ENCODE results near the gene C1QTNF1.

C1QTNF1 gene

DNA sequence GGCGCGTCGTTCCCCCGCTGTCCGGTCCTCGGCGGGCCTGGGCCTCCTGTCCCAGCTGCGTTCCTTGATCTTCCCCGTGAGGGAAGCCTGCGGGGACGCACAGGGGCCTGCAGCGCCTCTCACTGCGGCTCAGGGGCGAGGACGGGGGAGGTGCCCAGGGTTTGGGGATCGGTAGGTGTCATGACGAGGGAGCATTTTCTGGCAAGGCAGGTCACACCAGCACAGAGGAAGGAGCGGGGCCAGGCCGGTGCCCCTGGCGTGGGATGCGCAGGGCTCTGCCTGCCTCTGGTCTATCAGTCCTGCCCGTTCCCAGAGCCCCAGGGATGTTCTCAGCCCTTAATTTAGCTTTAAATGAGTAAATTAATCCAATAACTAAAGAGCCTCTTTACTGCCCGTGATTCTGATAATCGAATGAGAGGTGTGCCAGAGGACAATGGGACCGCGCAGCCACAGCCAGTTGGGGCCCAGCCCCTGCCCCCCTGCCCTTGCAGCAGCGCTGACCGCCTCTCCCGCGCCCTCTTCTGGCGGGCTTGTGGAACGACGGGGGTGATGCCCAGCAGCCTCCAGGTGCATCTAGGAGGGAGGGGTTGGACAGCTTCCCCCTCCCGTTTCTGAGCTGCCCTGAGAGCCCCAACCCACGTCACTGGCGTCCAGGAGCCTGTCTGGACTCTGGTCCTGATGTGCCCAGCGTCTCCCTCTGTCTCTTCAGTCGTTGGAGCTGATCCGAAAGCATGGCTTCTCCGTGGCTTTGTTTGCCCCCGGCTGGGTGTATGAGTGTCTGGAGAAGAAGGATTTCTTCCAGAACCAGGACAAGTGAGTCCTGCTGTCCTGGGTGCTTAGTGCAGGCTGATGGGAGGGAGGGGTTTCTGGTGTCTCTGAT lies 58.6 kb downstream of the C1QTNF1 start:
- DNase-seq: no peak

DNA sequence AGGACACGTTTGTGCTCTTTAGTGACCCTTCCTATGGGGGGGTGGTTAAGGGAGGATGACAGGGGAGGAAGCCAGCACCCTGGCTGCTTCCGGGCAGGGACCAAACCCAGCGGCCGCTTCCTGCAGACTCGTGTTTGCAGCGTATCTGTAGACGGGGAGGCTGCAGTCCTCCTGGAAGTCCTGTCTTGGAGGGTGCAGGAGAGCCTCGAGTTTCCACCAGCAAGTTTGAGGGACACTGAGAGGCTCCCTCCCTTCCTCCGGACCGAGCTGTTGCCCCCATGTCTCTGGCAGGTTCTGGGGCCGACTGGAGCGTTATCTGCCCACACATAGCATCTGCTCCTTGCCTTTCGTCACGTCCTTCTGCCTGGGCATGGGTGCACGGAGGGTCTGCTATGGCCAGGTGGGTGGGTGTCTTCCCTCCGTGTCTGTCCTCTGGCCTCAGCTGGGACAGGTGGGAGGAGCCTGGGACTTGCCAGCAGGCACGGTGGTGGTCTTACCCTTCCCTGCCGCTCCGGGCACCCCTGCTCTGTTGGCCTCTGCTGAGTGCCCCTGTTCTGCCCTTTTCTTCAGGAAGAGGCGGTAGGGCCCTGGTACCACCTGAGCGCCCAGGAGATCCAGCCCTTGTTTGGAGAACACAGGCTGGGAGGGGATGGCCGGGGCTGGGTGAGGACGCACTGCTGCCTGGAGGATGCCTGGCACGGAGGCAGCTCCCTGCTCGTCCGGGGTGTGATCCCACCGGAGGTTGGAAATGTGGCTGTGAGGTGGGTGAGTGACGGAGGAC lies 59.4 kb downstream of the C1QTNF1 start:
- no peak for DNase-seq

DNA sequence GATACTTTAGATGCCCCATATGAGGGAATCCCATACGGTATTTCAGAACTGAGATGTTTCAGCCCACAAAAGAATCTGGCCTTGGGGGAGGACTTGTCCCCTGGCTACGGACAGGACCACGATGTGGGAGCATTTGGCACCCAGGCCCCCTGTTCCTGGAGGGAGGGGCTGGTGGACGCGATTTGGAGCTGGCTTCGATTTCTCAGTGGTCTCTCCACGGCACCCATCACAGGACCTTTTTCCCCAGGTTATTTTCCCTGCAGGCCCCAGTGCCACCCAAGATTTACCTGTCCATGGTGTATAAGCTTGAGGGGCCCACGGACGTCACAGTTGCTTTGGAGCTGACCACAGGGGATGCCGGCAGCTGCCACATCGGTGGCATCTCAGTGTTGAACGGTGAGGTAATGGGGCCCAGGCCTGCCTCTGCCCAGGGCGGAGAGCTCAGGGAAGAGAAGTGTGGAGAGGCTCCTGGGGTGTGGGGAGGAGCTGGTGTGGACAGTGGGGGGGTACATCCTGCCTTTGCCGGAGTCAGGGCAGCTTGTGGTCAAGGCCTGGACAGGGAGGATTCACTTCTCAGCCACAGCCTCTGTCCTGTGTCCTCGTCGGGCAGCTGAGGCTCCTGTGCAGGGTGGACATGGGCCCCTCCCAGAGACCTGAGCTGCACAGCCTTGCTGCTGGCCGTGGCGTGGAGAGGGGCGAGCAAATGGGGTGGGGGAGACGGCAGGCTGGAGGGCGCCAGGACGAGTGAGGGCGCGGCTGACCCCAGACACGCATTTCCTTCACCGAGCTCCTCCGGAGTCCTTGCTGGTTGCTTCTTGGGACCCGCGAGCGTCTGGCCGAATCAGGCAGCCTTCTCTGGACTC lies 60.6 kb downstream of the C1QTNF1 start:
- DNase-seq: no peak

DNA sequence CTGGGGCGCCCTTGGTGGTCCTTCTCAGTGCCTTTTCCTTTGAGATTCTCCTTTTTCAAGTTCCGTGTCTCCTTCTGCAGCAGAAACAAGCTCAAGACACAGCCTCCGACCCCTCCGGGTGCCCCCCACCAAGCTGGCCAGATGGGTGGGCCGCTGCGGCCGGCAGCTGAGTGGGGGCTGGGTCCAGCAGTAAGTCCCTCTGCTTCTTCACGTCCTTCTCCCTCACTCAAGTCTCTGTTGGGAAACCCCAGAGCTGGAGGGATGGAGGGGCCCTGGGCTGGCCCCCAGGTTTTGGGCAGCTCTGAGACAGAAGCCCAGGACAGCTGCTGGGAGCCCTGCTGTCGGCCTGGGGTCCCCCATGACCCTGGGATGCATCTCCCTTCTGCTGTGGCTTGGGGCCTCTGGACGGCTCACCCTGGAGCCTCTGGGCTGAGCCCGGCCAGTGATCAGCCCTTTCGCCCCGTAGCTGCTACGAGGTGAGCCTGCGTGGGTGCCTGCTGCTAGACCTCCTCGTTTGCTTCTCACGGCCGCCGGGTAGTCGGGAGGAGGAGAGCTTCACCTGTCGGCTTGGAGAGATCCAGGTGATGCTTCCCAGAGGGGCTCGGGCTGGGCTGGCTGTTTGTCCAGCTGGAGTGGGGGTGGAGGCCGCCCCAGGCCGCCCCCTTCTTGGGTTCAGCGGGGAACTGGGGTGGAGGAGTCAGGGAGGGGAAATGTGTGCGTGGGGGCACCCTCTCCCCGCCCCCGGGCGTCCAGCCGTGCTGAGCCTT lies 61.4 kb downstream of the C1QTNF1 start:
- no peak for DNase-seq

DNA sequence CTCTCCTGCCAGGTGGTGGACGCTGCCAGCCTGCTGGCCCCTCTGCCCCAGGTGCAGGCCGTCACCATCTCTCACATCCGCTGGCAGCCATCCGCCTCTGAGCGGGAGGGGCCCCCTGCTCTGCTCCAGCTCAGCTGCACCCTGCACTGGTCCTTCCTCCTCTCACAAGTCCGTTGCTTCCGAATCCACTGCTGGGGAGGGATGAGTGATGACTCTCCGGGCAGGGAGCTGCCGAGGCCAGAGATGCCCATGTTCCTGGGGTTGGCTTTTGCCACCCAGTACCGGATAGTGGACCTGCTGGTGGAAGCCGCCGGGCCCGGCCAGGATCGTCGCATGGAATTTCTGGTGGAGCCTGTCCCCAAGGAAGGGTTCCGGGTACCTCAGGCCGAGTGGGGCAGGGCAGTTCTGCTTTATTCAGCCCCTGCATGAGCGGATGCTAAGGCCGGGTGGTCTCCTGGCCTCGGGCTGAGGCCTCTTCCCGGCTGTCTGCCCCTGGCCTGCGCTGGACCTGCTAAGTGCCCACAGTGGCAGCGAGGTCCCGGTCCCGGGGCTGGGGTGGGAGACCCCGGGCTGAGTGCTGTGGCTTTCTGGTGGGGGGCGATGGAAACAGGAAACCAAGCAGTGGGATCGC lies 62.1 kb downstream of the C1QTNF1 start:
- no peak for DNase-seq

DNA sequence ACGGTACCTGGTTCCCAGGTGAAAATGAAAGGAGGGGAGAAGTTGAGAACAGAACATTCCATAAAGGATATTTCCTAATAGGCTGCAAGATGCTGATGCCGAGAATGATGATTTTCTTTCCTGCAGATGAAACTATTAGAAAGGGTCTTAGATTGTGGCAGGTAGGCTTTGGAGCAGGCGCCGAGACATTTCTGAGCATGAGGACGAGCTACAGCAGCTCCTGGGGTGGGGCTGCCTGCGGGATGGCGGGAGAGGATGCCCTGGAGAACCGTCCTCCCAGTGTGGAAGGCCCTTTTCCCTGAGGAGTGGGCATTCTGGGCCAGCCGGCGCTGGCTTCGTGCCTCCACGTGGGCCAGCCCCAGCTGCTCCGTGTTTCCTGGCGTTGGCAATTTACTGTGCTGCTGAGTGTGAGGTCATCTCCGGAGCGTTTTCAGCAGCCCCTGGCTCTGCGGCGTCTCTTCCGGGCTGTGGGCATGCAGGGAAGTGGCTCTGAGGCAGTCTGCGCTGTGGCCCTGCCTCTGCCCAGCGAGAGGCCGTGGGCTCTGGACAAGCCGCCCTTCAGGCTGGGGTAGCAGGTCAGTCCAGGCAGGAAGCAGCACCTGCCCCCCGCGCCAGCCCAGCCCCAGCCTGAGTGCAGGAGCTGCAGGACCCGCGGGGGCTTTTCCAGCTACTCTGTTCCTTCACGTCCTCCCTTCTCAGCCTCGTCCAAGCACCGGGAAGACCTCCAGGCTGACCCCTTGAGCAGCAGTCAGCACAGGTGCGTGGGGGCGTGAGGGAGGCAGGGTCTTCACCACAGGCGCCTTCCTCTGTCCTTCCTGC lies 62.8 kb downstream of the C1QTNF1 start:
- DNase-seq: no peak

DNA sequence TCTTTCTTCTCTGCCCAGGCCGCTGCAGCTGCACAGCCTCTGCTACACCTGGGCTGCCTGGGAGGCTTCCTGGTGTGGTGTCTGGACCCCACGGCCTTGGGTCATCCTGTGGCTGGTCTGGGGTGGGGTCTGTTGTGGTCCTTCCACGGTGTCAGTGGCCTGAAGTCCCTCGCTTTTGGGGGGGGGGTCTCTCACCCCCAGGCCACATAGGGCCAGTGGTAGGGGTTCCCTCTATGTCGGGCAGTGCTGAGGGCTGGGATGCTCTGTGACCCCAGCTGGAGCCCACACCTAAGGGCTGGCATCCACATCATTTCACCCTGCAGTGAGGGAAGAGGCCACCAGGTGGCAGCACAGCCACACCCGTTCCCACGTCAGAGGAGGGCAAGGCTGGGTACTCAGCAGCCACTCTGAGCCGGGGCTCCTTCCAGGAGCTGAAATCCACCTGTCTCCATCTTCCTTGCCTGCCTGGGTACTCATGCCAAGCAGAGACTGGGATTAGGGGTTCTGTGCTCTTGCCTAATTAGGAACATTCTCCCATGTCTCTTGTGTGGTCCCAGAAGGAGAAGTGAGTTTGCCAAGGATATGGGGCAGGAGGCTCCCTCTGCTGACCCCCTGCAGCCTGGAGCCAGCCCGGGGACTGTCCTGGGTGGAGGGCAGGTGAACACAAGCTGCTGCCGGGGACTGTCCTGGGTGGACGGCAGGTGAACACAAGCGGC lies 63.6 kb downstream of the C1QTNF1 start:
- peak; percentile 23 for DNase-seq

DNA sequence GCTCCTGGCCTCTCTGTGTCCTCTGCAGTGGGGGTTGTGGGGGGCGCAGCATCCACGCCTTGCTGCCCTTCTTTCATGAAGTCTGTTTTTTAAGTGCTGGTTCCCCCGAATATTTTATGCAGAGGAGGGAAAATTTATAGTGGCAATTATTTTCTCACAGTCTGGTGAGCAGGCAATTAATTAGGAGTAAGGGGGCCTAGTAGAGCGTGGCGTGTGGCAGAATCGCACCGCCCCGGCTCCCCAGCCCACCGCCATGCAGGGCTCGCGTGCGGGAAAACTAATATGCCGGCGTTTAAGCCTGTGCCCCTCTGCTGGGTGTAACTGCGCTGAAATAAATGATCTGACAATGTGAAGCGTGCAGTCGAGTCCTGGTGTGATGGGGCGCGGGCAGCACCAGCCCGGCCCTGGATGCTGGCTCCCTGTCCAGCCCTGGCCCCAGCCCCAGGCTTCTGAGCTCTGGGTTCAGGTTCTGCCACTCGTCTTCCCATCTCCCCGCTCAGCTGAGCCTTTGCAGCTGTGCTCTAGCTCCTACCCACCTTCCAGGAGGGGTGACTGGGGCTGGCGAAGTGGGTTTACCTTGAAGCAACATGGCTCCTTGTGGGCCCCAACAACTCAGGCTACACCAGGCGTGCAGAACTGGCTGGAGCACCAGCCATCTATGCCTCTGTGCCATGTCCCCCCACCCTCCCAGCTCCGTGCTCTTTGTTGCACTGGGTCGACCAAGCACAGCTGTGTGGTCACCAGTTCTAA lies 64.5 kb downstream of the C1QTNF1 start:
- no peak for DNase-seq

DNA sequence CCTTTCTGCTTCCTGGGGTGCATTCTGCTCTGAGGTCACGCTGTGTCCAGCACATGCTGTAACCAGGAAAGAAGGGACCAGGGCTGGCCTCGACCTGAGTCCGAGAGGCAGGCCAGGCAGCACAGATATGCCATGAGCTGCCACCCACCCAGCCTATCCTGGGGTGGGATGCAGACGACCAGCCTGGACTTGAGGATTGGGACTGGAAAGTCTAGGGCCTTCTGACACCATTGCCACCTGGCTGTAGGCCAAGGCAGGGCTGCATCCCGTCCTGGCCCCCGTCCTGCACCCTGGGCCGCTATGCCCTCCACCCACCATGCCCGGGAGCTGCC lies 65.0 kb downstream of the C1QTNF1 start:
- no peak for DNase-seq

DNA sequence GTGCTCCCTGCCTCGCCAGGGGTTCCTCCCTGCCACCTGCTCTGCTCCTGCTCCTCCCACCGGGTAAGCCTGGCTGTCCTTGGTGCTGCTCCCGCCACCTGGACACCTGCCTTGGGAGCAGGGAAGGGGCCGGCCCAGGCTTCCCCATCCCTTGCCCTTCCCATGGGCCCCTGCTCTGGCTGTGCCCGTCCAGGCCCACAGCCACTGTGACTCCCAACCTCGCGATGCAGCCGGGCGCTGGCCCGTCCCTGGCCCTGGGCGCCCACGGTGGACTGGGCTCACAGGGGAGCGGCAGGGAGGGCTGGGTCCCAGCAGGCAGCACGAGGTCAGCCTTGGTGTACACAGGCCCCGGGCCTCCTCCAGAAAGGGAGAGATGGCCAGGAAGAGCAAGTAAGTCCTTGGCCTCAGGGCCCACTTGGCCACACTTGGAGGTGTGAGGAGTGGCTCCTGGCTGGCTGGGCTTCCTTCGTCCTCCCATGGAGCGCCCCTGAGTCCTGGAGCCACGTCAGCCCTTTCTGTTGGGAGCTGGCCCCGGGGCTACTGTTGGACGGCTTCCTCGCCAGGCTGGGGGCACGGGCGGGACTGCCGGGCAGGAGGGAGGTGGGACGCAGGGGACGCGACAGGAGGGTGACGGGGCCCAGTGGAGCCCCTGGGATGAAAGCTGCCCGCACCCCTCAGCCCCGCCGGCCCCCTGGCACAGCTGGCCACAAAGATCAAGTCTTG lies 65.9 kb downstream of the C1QTNF1 start:
- DNase-seq: no peak

DNA sequence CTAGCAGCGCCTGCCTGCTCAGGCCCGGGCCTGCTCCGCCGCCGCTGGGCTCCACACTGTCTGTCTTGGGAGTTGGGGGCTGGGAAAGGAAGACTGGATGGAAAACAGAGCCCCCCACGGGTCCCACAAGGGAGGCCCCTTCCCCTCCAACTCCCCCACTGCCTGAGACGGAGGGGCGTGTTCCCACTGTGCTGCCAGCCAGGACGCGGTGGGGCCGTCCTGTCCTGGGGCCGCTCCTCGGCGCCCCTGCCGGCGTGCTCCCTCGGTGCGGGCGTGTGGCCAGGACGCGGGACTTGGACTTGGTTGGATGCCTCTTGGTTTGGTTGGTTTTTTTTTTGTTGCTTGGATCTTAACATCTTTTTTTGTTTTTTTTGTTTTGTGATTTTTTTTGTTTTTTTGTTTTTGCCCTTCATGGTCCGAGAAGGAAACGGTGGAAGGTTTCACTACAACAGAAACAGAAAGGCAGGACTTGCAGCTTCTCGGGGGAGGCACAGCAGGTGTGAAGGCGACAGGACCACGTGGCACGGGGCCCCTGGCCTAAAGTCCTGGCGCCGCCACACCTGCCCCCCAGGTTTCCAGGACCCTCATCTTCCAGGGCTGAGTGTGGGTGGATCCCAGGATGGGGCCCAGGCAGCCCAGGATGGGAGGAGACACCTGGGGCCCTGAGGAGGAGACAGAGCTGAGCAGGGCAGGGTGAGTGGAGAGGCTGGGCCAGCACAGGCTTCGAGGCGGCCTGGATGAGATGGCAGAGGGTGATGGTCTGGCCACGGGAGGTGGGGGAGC lies 66.7 kb downstream of the C1QTNF1 start:
- no peak for DNase-seq

DNA sequence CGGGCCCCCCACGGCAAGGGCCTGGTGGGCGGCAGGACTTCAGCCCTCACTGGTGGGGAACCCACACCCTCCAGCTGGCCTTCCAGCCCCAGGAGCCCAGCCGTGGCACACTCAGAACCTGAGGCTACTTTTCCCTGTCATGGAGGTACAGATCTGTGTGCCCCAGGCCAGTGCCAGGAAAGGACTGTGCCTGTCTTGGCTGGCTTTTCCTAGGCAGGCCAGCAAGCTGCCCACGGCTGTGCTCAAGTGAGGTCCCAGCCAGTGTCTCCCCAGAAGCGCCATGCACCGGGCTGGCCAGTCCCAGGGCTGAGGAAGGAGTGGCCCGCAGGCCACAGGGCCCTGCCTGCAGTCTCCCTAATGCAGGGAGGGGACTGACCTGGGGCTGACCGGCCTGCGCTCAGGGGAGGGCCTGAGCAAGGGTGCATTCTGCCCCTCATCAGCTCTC lies 67.3 kb downstream of the C1QTNF1 start:
- no peak for DNase-seq

DNA sequence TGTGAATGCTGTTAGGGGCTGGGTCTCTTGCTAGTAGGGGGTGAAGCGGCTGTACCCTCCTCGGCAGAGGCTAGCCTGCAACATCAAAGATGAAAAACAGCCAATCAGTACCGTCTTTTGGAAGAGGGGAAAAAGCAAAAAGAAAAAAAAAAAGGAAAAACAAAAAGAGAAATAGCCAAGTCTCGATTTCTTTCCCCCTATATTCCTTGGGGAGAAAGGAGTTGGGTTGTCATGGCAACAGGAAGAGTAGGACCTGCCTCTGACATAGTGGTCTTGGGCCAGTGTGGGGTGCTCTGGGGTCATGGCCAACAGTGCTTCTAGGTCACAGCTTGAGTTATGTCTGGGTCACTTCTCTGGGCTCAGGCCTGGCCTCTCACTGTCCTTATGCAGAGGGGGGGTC lies 68.6 kb downstream of the C1QTNF1 start:
- DNase-seq: no peak

DNA sequence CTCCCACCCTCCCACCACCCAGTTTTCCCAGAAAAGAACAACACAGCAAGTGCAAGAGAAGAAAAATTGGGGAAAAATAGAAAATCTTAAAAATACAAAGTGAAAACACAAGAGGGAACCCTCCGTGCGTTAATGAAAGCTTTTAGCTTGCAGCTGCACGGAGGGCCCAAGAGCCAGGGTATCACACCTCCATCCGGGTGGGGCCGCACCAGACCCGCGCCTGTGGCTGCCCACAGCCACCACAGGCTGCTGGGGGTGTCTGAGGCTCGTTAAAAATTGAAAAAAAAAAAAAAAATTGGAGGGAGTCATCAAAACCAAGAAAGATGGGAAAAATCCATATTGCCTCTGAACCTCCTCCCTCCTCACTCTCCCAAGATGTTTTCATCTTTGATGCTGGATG lies 69.3 kb downstream of the C1QTNF1 start:
- no peak for DNase-seq

DNA sequence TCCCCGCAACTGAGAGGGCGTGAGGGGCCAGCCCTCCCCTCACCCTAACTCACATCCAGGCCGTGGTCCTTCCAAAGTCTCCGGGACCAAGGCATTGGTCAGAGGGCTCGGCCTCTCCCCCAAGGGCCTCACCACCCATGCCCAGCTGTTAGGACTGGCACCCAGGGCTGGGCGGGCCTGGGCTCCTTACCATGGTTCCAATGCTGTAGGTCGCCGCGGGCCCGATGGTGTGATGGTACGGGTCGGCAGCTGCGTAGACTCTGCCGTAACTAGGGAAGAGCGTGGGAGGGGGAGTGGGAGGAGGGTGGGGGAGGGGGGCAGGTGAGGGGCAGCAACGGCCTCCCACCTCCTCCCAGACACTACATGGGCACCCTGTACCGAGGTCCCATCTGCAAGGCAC lies 70.3 kb downstream of the C1QTNF1 start:
- DNase-seq: no peak

DNA sequence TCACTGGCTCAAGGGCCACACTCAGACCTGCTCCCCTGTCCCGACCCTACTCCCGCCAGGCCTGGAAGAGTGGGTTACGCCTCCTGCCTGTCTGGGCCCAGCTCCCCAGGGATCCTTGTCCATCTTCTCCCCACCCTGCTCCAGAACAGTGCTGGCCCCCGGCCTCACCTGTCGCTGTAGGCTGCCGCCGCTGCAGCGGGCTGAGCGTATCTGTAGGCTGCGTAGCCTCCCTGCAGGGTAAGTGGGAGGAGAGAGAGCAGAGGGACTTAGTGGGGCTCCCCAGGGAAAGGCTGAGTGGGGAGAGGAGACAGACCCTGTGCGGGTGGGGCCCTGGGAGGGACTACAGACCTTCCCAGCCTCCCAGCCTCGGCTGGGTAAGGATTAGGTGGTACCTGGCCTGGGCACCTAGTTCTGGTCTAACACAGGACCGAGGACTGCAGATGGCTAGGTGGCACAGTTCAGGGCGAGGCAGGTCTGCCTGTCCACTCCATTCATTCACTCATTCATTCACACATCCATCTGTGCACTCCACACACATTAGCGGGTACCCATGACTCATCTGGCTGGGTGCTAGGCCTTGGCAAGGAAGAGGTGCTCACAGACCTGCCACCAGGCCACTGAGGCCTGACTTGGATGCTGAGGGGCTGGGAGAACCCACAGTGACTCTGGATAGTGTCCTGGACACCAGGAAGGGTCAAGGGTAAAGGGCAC lies 71.5 kb downstream of the C1QTNF1 start:
- no peak for DNase-seq

DNA sequence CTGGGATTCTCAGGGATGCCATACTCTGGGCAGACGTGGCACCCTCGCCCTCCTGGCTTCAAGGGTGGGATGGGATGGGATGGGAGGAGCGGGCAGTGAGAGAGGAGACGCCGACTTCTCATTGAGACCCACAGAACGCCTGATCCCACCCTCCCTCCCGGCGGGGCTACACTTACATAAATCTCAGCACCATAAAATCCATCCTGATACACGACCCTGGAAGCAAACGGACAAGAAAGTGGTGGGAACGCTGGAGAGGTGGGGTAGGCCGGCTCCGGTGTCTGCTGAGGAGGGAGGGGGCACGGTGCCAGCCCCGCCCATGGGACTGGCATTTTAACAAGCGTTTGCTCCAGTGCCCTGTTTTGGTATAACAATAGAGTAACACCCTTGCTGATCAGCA lies 72.5 kb downstream of the C1QTNF1 start:
- no peak for DNase-seq
